Measurements from ENCODE around the gene EFNA5. TPM values are rescaled to one million over a fixed set of nuclear protein-coding genes. Genes with fewer than 3 reads are reported as not detected.

The EFNA5 gene
- total RNA-seq, 4 donors from 2014 or later: 21.3 to 47.0 (median 29.3) TPM

DNA sequence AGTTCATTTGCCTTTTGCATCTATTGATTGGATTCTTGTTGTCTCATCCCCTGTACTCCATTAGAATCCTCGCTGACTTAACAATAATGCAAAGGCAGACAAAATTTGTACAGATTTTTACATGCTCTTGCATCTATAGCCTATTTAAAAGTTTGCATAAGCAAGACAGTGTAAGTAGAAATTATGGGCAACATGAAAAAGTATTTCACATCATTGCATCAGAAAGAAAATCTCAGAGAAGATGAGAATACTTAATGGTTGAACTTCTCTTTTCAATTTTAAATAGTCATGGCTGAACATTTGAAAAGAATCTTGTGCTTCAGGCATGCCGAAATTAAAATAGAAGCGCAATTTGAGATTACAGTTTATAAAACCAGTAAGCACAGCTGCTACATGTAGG, 226.4 kb downstream of the EFNA5 start:
- H3K9me3 ChIP-seq: no peaks in the 10 kb centered on the region
- no peaks in the 10 kb centered on the region for H3K27me3 ChIP-seq
- no peak for DNase-seq (ENCODE audit: low spot score in 2 of 2)
- H3K27ac ChIP-seq: no peak overlapping the region
- H3K36me3 ChIP-seq: no peaks in the 10 kb centered on the region
- no peaks in the 10 kb centered on the region for H3K4me1 ChIP-seq
- no peak overlapping the region for H3K4me3 ChIP-seq
- TF ChIP-seq POLR2A (IDR thresholded peaks at IDR 0.05): no peak
- no peak for TF ChIP-seq POLR2AphosphoS5 (IDR thresholded peaks at IDR 0.05)
- TF ChIP-seq, protein P1, sequence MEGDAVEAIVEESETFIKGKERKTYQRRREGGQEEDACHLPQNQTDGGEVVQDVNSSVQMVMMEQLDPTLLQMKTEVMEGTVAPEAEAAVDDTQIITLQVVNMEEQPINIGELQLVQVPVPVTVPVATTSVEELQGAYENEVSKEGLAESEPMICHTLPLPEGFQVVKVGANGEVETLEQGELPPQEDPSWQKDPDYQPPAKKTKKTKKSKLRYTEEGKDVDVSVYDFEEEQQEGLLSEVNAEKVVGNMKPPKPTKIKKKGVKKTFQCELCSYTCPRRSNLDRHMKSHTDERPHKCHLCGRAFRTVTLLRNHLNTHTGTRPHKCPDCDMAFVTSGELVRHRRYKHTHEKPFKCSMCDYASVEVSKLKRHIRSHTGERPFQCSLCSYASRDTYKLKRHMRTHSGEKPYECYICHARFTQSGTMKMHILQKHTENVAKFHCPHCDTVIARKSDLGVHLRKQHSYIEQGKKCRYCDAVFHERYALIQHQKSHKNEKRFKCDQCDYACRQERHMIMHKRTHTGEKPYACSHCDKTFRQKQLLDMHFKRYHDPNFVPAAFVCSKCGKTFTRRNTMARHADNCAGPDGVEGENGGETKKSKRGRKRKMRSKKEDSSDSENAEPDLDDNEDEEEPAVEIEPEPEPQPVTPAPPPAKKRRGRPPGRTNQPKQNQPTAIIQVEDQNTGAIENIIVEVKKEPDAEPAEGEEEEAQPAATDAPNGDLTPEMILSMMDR (IDR thresholded peaks at IDR 0.05): no peak
- TF ChIP-seq EP300 (IDR thresholded peaks at IDR 0.05): no peak
- WGBS: 96% methylated on average over 3 of the region's 3 CpGs

DNA sequence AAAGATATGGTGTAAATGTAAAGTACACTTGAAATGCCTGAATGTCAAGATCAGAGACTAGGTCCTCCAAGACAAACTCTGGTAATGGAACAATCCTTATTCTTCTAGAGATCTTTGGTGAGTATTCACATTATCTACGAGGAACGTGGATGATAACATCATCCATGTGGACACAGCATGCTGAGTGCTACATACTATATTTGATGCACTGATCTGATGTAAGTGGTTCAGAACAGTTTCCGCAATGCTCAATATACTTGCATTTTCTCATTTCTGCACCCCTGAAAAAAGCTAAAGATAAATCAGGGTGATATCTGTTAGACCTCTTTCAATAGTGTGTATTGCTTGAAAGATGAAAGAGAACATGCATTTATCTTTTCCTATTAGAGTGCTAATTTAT, 226.8 kb downstream of the EFNA5 start:
- WGBS: 90% methylated on average over 3 of the region's 3 CpGs
- no peaks in the 10 kb centered on the region for H3K9me3 ChIP-seq
- no peaks in the 10 kb centered on the region for H3K4me1 ChIP-seq
- H3K27me3 ChIP-seq: no peaks in the 10 kb centered on the region
- DNase-seq (ENCODE audit: low spot score in 2 of 2): no peak
- no peaks in the 10 kb centered on the region for H3K36me3 ChIP-seq
- H3K4me3 ChIP-seq: no peak overlapping the region
- H3K27ac ChIP-seq: no peak overlapping the region
- TF ChIP-seq POLR2AphosphoS5 (IDR thresholded peaks at IDR 0.05) (no peak), POLR2A (IDR thresholded peaks at IDR 0.05) (no peak), EP300 (IDR thresholded peaks at IDR 0.05) (no peak)
- TF ChIP-seq, protein P1 (IDR thresholded peaks at IDR 0.05): no peak

DNA sequence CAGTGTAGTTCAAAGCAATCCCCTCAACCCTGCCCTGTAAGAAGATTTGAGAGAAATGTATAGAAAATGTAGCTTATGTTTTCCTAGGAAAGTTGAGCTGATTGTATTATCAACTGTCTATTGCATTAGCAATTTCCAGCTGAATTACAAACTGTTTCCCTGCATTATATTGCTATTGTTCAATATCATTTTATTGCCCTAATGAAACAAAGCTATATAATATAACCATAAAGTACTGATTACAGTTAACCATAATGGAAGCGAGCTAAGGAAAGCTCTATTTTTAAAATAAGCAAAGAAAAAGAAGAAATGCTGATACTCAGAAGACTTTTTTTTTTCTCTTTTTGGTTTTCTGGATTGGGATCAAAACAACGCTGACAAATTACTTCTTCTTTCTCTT, 228.3 kb downstream of the EFNA5 start:
- H3K27ac ChIP-seq: no peak overlapping the region
- 71% methylated on average over 2 of the region's 2 CpGs for WGBS
- no peaks in the 10 kb centered on the region for H3K4me1 ChIP-seq
- TF ChIP-seq POLR2AphosphoS5 (IDR thresholded peaks at IDR 0.05) (no peak), POLR2A (IDR thresholded peaks at IDR 0.05) (no peak), EP300 (IDR thresholded peaks at IDR 0.05) (no peak)
- TF ChIP-seq, protein P1 (IDR thresholded peaks at IDR 0.05): no peak
- H3K27me3 ChIP-seq: no peaks in the 10 kb centered on the region
- DNase-seq (ENCODE audit: low spot score in 2 of 2): no peak
- H3K9me3 ChIP-seq: no peaks in the 10 kb centered on the region
- no peaks in the 10 kb centered on the region for H3K36me3 ChIP-seq
- no peak overlapping the region for H3K4me3 ChIP-seq

DNA sequence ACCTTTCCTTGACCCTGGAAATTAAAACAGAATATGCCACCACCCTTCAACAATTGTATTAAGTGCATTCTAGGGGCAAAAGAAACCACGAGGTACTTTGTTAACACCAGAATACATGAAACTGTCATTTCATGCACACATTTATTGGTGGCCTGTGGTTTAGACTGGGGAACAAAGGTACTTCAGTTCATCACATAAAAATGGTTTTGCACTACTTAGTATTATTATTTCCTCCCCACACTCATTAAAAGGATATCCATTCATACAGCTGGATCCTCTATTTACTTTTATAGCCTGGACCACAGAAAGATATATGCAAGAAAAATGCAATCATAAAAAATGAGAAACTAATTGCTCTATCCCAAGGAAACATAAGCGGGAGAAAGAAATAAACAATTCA, 230.9 kb downstream of the EFNA5 start:
- Histone ChIP-seq H3K36me3 (no peaks in the 10 kb centered on the region), H3K9me3 (no peaks in the 10 kb centered on the region), H3K27me3 (no peaks in the 10 kb centered on the region), H3K4me3 (no peak overlapping the region), H3K4me1 (peaks cover 7% of the 10 kb centered on the region), H3K27ac (no peak overlapping the region)
- 84% methylated on average over 2 of the region's 2 CpGs for WGBS
- TF ChIP-seq EP300 (IDR thresholded peaks at IDR 0.05) (no peak), POLR2A (IDR thresholded peaks at IDR 0.05) (no peak)
- DNase-seq (ENCODE audit: low spot score in 2 of 2): no peak

DNA sequence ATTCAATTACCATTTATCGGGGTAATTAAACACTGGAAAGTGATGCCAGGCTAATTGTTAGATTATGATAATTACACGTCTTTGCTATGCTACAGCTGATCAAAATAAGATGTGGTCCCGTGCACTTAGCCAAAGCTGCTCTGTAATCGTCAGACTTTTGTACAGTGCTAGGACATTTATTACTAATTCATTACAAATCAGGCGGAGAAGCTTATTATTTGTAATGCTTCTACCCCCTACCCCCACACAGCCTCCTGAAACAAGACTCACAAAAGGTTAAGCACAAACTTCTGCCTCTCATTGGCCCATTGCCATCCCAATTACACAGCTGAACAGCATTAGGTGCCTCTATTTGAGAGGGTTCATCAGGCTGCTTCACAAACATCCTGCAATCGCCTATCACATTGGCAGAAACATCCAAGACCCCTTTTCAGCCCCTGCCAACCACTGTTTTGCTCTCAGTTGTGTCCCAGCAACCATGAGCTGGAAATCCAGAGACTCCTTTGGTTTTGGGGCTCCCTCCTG, 232.7 kb downstream of the EFNA5 start:
- no peaks in the 10 kb centered on the region for H3K9me3 ChIP-seq
- H3K4me1 ChIP-seq: peaks cover 7% of the 10 kb centered on the region
- no peak overlapping the region for H3K27ac ChIP-seq
- no peaks in the 10 kb centered on the region for H3K36me3 ChIP-seq
- 75% methylated on average over 6 of the region's 6 CpGs for WGBS
- TF ChIP-seq, protein P1 (IDR thresholded peaks at IDR 0.05): no peak
- TF ChIP-seq POLR2A (IDR thresholded peaks at IDR 0.05): no peak
- TF ChIP-seq POLR2AphosphoS5 (IDR thresholded peaks at IDR 0.05): no peak
- TF ChIP-seq EP300 (IDR thresholded peaks at IDR 0.05): no peak
- no peak overlapping the region for H3K4me3 ChIP-seq
- no peaks in the 10 kb centered on the region for H3K27me3 ChIP-seq
- no peak for DNase-seq (ENCODE audit: low spot score in 2 of 2)

DNA sequence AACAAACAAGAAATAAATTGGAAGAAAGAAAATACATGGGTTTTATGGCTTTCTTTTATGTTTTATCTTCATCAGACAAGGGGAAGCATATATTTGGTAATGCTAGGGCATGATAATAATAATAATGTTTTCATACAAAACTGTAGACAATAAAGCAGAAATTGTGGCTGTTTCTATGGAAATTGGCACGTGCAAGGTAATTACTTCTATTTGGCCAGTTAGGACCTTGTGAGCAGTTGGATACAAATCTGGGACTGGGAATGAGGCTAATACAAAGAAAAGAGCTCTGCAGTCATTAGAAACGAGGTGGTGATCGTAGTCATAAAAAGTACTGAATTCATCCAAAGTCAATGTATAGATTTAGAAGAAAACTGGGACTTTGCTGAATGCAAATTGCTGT, 233.6 kb downstream of the EFNA5 start:
- WGBS: 74% methylated on average over 3 of the region's 3 CpGs
- DNase-seq (ENCODE audit: low spot score in 2 of 2): no peak
- no peaks in the 10 kb centered on the region for H3K27me3 ChIP-seq
- H3K4me1 ChIP-seq: peaks cover 13% of the 10 kb centered on the region
- no peak overlapping the region for H3K27ac ChIP-seq
- H3K36me3 ChIP-seq: no peaks in the 10 kb centered on the region
- H3K4me3 ChIP-seq: no peak overlapping the region
- H3K9me3 ChIP-seq: no peaks in the 10 kb centered on the region
- TF ChIP-seq EP300 (IDR thresholded peaks at IDR 0.05) (no peak), POLR2AphosphoS5 (IDR thresholded peaks at IDR 0.05) (no peak), POLR2A (IDR thresholded peaks at IDR 0.05) (no peak)
- TF ChIP-seq, protein P1 (IDR thresholded peaks at IDR 0.05): no peak

Measured in suprapubic skin (tissue), 4 donors.